ENCODE data around the gene UST. TPM values are rescaled to one million over a fixed set of nuclear protein-coding genes. Genes with fewer than 3 reads are reported as not detected.

Gene UST
- 1 to 10 TPM; 1.5 to 2.3 TPM for total RNA-seq

- no peaks in the 10 kb centered on the region for H3K9me3 Mint-ChIP-seq (ENCODE audit: low read depth)
- H3K27me3 Mint-ChIP-seq = peaks cover 40% of the 10 kb centered on the region
- peak within 1 kb of the TSS; percentile 88 for H3K4me3 Mint-ChIP-seq
- peaks cover 30% of the 10 kb centered on the region for H3K4me1 Mint-ChIP-seq
- CTCF ChIA-PET = interaction anchor here (0.7 to 3.4 kb wide), 5 partner anchors 13 to 201 kb away, joined by 3 to 32 read pairs (median 3); no protein-coding TSS in a partner anchor
- peak within 1 kb of the TSS; percentile 71 for H3K27ac Mint-ChIP-seq
- ATAC-seq (peak; percentile 55), DNase-seq (peak; percentile 77)
- no peaks in the 10 kb centered on the region for H3K36me3 Mint-ChIP-seq
These were observed at the start of gene UST for GRCh38 chr6:148746363-148747144. Gene UST, plus strand, starts transcription at chr6:148747030. Its CDS starts 401 bp downstream, at chr6:148747431.

- CTCF ChIA-PET = interaction anchor here (0.7 to 1.7 kb wide), 2 partner anchors 9 to 11 kb away, joined by 3 to 4 read pairs; no protein-coding TSS in a partner anchor
- DNase-seq (no peak), ATAC-seq (no peak)
- Mint-ChIP-seq H3K27ac (no peak overlapping the region), H3K4me1 (peaks cover 19% of the 10 kb centered on the region), H3K36me3 (peaks cover 6% of the 10 kb centered on the region), H3K27me3 (no peaks in the 10 kb centered on the region), H3K4me3 (no peak overlapping the region), H3K9me3 (ENCODE audit: low read depth) (peaks cover 3% of the 10 kb centered on the region)
These were observed 48.9 kb upstream of the UST start for GRCh38 chr6:148697895-148698440.

- H3K4me1 Mint-ChIP-seq = peaks cover 19% of the 10 kb centered on the region
- CTCF ChIA-PET = interaction anchor here (1.7 kb wide), 1 partner anchor 10 kb away, joined by 4 read pairs; no protein-coding TSS in a partner anchor
These were observed 48.1 kb upstream of the UST start for GRCh38 chr6:148698671-148699180.

DNA sequence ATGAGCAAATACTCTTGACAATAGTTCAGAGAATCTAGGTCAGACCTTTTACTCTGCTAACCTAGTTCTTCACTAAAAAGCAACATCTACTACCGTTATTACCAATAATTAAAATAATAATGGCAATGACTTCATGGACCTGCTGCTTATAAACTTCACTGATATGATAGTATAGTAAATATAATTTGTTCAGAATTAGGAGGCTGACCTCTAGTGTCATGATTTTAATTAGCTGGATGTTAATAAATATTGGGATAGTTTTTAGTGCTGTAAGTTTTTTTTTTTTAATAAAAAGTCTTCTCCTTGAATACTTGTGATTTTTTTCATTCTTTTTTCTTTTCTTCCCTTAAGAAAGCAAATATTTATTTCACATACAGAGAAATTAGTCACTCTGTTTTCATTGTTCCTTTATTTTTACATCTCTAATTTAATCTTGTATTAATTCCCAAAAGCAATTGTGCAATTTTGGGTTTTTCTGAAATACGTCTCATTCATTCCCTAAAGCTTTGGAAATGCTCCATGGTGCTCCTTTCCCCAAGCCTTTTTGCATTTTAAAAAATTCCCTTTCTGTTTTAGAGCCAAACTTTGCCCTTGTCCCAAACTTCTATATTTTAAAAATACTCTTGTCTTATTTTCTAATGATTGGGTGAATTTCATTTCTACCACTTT is 46.6 kb upstream of the UST start:
- DNase-seq = no peak
- Mint-ChIP-seq H3K27ac (peak overlapping the region; percentile 91), H3K9me3 (ENCODE audit: low read depth) (peaks cover 8% of the 10 kb centered on the region), H3K36me3 (peaks cover 10% of the 10 kb centered on the region), H3K4me3 (peak overlapping the region; percentile 78), H3K4me1 (peaks cover 19% of the 10 kb centered on the region), H3K27me3 (no peaks in the 10 kb centered on the region)
- CTCF ChIA-PET = interaction anchor here (1.5 kb wide), 1 partner anchor 139 kb away, joined by 4 read pairs; no protein-coding TSS in a partner anchor
- ATAC-seq = no peak

More at GRCh38 chr6:148698671-148699180, 48.1 kb upstream of the UST start:
- Mint-ChIP-seq H3K9me3 (ENCODE audit: low read depth) (peaks cover 6% of the 10 kb centered on the region), H3K36me3 (peaks cover 10% of the 10 kb centered on the region), H3K4me3 (no peak overlapping the region), H3K27me3 (no peaks in the 10 kb centered on the region), H3K27ac (no peak overlapping the region)
- DNase-seq = no peak
- no peak for ATAC-seq

DNA sequence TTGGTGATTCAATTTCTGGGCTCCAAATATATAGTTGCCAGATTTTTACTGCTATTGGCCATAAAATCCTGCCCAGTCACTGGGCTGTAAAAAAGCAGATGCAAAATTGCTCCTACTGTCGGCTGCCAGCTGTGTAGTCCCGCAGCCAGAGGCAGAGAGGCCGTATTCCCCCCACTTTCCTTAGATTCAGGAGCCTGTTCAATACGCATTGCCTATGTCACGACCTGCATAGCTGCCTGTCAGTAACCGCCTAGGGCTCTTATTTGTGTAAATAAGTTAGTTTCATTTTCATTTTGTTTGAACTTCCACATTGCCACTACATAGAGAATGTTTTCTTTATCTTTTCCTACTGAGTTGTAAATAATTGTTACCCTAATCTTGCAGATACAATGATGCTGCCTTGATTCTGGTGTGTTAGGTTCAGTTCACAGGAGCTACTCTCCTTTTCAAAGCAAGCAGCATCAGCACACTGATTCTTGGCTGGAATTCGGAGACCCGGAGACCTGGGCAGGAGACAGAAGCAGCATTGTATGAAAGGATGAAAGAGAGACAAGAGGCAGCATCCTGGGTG is 46.0 kb upstream of the UST start:
- CTCF ChIA-PET = interaction anchor here (1.5 kb wide), 1 partner anchor 140 kb away, joined by 4 read pairs; no protein-coding TSS in a partner anchor
- peak overlapping the region; percentile 91 for H3K27ac Mint-ChIP-seq
- H3K4me3 Mint-ChIP-seq = peak overlapping the region; percentile 78
- DNase-seq (peak; percentile 58), ATAC-seq (peak; percentile 92)
- H3K27me3 Mint-ChIP-seq = no peaks in the 10 kb centered on the region
- peaks cover 19% of the 10 kb centered on the region for H3K4me1 Mint-ChIP-seq
- H3K9me3 Mint-ChIP-seq (ENCODE audit: low read depth) = peaks cover 8% of the 10 kb centered on the region
- peaks cover 10% of the 10 kb centered on the region for H3K36me3 Mint-ChIP-seq

DNA sequence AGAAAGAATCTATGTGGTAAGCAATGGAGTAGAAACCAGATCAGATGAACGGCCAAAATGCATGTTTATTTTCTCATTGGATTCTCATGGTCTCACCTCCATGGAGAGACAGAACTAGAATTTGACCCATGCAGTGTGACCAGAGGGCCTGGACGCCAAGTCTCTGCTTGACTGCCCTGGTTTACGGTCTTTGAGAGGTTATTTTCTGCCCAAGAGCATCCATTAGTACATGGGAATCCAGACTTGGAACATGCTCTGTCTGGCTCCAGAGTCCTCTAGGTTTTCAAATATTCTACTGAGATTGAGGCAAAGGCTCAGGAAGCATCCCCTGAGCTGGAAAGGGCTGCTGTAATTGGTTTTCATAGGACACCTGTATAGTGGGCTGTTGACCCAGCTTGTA is 45.5 kb upstream of the UST start:
- Mint-ChIP-seq H3K27me3 (no peaks in the 10 kb centered on the region), H3K9me3 (ENCODE audit: low read depth) (peaks cover 8% of the 10 kb centered on the region), H3K36me3 (peaks cover 10% of the 10 kb centered on the region), H3K27ac (peak overlapping the region; percentile 91), H3K4me3 (peak overlapping the region; percentile 78), H3K4me1 (peaks cover 19% of the 10 kb centered on the region)
- DNase-seq (no peak), ATAC-seq (peak; percentile 25)
- CTCF ChIA-PET = interaction anchor here (0.6 to 1.5 kb wide), 4 partner anchors 15 to 141 kb away, joined by 3 to 4 read pairs (median 4); no protein-coding TSS in a partner anchor

DNA sequence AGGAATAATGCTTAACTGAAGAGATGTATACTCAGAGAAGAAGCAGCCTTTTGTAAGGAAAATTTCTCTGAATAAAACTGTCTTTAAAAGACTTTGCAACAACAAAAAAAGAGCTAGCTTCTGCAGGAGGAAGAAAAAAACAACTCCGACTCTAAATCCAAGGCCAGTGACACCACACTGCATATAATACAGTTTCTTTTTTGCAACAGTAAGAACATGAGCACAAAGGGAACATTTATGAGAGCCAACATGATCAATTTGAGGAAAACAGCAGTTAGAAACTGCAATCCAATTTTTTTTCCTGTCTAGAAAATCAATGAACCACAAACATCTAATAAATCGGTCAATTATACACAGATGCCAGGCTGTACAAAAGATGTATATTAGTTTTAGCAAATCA is 42.9 kb upstream of the UST start:
- Mint-ChIP-seq H3K4me1 (peaks cover 19% of the 10 kb centered on the region), H3K27me3 (no peaks in the 10 kb centered on the region), H3K36me3 (peaks cover 10% of the 10 kb centered on the region), H3K4me3 (no peak overlapping the region), H3K9me3 (ENCODE audit: low read depth) (peaks cover 8% of the 10 kb centered on the region), H3K27ac (no peak overlapping the region)
- ATAC-seq (no peak), DNase-seq (no peak)
- CTCF ChIA-PET = interaction anchor here (1.1 to 1.6 kb wide), 2 partner anchors 18 to 144 kb away, joined by 4 read pairs; no protein-coding TSS in a partner anchor

DNA sequence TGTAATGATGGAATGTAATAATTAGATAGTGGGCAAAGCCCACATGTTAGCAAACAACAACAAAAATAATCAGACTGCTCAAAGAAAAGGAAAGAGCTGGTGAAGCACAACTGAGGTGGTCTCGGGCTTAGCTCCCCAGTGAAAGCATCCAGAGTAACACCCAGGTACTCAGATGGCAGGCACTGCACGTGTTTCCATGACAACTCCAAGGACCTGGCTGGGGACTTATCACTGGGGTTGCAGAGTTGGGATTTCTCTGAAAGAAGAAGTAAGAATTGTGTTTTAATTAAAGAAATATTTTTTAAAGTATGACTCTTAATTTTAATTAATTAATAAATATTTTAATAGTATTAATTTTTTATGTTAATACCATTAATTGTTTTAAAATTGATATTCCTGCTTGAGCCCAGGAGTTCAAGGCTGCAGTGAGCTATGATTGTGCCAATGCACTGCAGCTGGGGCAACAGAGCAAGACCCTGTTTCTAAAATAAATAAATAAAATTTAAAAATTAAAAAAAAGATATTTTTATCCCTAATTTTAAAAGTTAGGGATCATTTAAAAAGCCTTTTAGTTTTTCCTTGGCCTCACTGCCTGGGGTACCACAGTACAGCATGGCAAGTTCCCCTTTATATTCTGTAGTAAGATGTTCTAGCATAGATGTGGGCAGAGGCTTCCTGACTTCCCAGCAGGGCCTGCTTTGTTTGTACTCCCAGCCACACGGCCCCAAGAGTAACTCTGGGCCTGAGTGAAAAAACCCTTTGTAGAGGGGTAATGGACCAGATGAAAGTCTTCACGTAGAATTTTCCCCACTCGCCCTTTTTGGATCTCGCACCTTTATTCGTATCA is 42.2 kb upstream of the UST start:
- H3K36me3 Mint-ChIP-seq = peaks cover 10% of the 10 kb centered on the region
- no peak overlapping the region for H3K4me3 Mint-ChIP-seq
- H3K27ac Mint-ChIP-seq = no peak overlapping the region
- ATAC-seq (no peak), DNase-seq (no peak)
- H3K27me3 Mint-ChIP-seq = no peaks in the 10 kb centered on the region
- H3K9me3 Mint-ChIP-seq (ENCODE audit: low read depth) = peaks cover 8% of the 10 kb centered on the region
- H3K4me1 Mint-ChIP-seq = peaks cover 19% of the 10 kb centered on the region
- CTCF ChIA-PET = interaction anchor here (1.1 to 1.6 kb wide), 2 partner anchors 17 to 145 kb away, joined by 4 read pairs; no protein-coding TSS in a partner anchor

DNA sequence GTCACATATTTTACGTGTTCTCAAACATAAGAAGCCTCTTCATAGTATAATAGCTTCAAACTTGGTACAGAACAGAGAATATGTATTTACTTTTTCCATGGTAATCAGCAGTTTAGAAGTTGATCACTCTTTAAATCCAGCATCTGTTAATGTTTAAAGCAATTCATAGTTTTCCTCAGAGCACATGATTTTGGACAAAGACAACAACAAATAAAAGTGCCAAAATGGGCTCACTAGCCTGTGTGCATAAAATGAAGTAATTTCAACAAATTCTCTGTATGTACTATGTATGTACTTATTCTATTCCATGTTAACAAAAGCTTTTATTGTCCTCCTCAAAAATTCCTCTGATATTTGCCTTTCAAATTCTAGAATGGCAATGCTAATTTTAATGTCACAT is 38.1 kb upstream of the UST start:
- Mint-ChIP-seq H3K4me3 (no peak overlapping the region), H3K27me3 (no peaks in the 10 kb centered on the region), H3K4me1 (peaks cover 11% of the 10 kb centered on the region), H3K9me3 (ENCODE audit: low read depth) (peaks cover 2% of the 10 kb centered on the region), H3K27ac (no peak overlapping the region), H3K36me3 (peaks cover 3% of the 10 kb centered on the region)
- ATAC-seq (no peak), DNase-seq (no peak)
- CTCF ChIA-PET = interaction anchor here (1.5 kb wide), 1 partner anchor 11 kb away, joined by 4 read pairs; no protein-coding TSS in a partner anchor

- DNase-seq = no peak
- ATAC-seq = no peak
- H3K9me3 Mint-ChIP-seq (ENCODE audit: low read depth) = peaks cover 5% of the 10 kb centered on the region
These were observed 37.3 kb upstream of the UST start for GRCh38 chr6:148709577-148709976.

GRCh38 chr6:148711833-148712654 is 34.8 kb upstream of the UST start:
- no peak overlapping the region for H3K27ac Mint-ChIP-seq
- H3K27me3 Mint-ChIP-seq = no peaks in the 10 kb centered on the region
- peaks cover 9% of the 10 kb centered on the region for H3K36me3 Mint-ChIP-seq
- H3K4me3 Mint-ChIP-seq = no peak overlapping the region
- peaks cover 11% of the 10 kb centered on the region for H3K4me1 Mint-ChIP-seq
- CTCF ChIA-PET = no interaction called here
- ATAC-seq (peak; percentile 36), DNase-seq (no peak)
- peaks cover 2% of the 10 kb centered on the region for H3K9me3 Mint-ChIP-seq (ENCODE audit: low read depth)

More at GRCh38 chr6:148709577-148709976, 37.3 kb upstream of the UST start:
- H3K36me3 Mint-ChIP-seq = peaks cover 9% of the 10 kb centered on the region
- CTCF ChIA-PET = no interaction called here
- no peak overlapping the region for H3K27ac Mint-ChIP-seq
- H3K4me3 Mint-ChIP-seq = no peak overlapping the region
- H3K27me3 Mint-ChIP-seq = no peaks in the 10 kb centered on the region
- peaks cover 11% of the 10 kb centered on the region for H3K4me1 Mint-ChIP-seq
